ENCODE data around the gene CDK11B.
"Not testable (repeated sequence)": the region's sequence is repeated elsewhere in the genome, so short reads cannot be mapped to it uniquely, and the experiment has no call there.

The CDK11B gene

DNA sequence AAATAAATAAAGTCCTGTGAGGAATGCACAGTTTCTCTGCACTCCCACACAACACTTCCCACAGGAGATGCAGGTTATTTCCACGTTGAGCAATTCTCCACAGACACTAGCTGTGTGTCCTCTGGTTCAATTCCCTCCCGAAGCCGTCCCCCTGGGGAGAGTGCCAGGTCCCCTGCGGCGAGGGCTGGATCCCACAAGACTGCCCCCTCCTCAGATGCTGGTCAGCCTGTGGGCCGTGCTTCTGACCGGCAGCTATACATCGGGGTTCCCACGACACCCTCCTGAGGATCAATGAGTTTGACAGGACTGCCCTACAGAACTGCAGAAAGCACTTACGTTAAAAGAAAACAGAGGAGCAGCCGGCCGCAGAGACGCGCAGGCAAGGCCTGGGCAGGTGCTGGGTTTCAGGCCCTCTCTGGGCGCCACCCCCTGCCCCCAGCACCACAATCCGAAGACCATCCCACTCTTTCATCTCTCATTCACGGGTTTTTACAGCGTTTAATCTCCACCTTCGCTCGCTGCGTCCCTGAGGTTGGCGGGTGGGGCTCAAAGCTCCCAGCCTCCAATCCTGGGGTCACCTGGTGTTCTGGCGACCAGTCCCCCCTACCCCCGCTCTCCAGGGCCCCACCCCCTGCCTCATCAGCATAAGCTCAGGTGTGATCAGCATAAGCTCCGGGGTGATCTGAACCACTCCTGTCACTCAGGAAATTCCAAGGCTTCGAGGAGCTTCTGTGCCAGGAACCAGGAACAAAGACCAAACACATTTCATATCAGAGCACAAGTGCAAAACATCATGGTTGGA lies 24.5 kb upstream of the CDK11B start:
- peak; percentile 8 for DNase-seq (ENCODE audit: low read depth)

DNA sequence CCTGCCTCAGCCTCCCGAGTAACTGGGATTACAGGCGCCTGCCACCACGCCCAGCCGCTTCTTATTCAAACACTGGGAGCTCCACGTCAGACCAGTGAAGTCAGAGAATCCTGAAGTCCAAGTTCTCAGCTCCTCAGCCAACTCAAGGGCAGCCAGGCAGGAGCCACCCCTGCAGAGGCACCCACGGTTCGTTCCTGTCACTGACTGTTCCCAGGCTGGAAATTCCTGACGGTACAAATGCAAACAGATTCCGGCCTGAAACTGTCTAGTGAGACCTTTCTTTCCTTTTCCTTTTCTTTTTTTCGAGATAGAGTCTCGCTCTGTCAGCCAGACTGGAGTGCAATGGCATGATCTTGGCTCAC lies 22.1 kb upstream of the CDK11B start:
- peak; percentile 20 for DNase-seq (ENCODE audit: low read depth)

DNA sequence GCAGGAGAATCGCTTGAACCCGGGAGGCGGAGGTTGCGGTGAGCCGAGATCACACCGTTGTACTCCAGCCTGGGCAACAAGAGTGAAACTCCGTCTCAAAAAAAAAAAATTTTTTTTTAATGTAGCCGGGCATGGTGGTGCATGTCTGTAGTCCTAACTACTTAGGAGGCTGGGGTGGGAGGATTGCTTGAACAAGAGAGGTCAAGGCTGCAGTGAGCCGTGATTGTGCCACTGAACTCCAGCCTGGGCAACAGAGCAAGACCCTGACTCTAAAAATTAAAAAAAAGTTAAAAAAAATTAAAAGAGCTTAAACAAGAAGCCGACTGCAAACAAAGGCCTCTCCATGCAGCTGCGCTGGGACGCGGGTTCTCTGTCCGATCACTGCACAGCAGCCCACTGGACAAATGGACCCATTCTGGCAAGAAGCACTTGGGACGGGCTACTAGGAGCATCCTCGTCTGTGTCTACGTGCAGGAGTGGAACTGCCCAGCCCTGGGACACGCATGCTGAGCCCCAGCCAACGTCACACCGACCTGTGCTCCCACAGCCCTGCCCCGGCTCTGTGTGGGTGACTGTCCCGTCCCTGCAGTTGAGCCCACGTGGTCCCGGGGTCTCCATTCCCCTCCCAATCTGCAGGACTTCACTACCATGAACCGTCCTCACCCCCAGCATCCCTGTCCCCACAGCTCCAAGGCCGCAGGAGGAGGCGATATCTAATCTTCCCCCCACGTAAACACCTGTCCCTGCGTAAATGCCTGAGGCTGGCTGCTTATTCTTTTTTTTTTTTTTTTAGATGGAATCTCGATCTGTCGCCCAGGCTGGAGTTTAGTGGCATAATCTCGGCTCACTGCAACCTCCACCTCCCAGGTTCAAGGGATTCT lies 21.5 kb upstream of the CDK11B start:
- no peak for DNase-seq (ENCODE audit: low read depth)

DNA sequence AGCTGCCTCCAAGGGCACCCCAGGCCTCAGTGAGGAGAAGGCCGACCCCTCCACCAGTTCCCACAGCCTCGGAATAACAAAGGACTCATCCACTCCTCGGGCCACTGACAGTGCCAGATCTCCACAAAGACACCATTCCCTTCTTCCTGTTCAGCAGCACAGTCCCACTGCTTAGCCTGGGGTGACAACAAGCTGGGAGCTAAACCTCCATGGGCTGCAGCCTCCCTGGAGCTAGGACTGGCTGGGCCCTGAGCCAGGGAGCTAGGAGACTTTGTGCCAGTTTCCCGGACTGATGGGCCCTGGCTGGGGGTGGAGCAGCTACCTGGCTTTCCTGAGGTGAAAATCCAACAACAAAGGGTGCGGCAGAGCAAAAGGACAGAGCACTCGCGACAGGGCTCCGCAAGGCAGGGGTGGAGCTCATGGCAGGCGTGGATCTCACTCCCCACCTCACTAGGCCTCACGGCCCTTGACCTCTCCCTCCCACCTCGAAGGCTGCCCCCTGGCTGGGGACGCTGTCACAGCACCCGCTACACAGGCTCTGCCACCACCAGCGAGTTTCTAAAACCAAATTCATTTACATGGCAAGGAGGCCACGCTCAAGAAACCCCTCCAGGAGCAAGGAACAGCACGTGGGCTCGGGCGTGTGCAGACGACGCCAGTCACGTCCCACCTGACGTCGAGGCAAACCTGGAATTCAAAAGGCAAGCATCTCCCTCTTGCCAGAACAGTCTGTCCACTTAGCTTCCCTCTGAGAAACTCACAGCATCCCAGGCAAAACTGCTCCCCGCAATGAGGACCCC lies 20.0 kb upstream of the CDK11B start:
- no peak for DNase-seq (ENCODE audit: low read depth)

DNA sequence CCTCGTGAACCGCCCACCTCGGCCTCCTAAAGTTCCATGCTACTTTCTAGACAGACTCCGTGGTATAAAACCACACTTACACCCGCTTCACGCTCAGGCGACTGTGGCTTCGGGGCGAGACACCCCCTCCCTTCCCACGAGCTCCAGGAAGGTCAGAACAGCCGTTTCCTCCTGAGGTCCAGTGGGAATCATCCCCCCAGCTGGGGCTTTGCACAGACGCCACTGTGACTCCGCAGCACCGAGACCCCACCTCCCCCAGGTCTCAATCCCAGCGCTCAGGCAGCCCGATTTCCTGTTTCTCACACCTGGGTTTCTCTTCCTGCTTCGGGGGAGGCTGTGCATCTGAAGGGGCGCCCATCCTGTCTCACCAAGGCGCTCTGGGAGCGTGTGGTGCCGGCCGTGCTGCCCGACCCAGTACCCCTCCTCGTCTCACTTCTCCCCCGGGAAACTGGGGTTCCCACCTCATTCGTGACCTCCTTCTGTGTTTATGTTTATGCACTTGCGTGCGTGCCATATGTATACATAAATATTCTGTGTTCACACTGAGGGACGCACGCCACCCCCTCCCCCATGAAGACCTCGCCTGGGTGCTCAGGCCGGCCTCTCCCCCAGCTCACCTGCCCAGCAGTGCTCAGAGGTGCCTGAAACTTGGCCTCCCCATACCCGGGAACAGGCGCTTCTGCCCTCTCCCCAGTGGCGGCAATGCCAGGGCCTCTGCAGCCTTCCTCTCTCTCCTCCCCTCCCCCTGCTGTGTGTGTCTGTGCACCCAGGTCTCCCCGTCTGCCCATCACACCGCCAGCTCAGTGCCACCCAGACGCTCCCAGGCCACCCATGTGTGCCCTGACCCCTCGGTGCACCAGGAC lies 19.1 kb upstream of the CDK11B start:
- DNase-seq (ENCODE audit: low read depth): no peak

DNA sequence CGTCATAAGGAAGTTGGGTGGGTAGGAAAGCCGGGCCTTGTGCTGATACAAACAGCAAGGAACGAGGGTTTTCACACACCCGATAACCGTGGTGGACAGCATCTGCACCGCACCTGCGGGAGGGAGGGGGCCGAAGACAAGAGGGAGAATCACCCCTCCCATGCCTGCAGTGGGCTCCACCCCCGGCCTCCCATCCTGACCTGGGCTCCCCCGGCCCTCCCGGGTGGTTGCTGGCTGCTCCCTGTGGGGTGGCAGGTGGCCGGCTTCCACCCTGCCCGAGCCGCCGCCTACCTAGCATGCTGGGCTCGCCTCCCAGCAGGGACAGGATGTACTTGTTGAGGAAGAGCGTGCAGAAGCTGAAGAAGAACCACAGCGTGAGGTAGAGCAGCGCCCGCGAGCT lies 17.3 kb upstream of the CDK11B start:
- DNase-seq (ENCODE audit: low read depth): not testable (repeated sequence)

DNA sequence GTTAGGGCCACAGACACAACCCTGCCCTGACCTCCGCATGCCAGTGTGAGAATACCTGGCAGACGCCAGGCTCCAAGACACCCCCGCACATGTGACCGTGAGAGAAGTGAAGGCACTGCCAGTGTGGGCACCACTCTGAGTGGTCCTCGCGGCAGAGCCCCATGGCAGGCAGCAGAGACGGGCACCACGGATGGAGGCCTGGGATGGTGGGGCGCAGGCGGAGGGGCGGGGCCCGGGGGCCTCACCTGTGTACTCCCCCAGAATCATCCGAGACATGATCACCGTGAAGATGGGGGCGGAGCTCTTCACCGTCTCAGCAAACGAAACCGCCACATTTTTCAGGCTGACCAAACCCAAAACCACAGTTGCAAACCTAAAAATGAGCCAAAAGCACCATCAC lies 16.4 kb upstream of the CDK11B start:
- DNase-seq (ENCODE audit: low read depth): not testable (repeated sequence)

DNA sequence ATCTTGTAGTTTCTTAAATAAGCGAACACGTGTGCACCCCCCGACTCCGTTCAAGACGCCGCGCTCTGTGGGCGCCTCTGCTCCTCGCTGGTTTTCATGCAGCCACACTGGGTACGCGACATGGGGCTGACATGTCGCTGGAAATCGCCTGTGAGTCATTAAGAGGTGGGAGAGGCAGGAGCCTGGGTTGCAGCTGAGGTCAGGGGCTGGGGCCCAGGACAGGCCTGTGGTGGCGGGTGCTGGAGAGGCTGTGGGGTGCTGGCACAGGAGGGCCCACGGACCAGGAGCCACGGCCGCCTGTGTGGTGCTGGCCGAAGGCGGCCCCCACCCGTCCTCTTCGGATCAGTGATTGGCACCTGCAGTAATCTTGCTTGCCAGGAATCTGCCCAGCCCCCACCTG lies 16.0 kb upstream of the CDK11B start:
- not testable (repeated sequence) for DNase-seq (ENCODE audit: low read depth)

DNA sequence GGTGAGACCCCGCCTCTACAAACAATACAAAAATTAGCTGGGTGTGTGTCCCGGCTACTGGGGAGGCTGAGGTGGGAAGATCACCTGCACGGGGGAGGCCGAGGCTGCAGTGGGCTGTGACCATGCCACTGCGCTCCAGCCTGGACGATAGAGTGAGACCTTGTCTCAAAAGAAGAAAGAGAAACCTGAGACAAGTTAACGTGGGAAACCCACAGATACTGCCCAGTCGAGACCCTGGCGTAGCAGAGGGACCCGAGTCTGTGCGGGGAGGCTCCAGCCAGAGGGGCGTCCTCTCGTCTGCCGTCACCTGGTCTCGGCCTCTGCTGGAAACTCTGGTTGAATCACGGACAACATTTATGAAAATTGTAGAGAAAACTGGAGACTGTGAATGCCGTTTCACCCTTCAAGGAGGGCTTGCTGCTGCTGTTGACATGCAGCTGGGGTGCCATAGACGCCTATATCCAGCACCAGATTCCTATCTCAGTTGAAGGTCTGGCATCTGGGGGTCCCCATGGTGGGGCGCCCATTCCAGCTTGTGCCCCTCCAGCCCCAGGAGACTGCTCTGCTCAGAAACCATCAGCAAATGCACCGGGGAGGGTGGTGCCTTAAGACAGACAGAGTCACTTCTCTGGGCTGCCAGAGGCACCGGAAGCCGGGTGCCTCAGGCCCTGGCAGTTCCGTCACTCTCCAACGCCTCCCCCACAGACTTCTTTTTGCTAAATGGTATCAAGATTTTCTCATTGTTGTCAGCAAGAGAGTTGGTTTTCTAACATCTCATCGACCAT lies 13.6 kb upstream of the CDK11B start:
- DNase-seq (ENCODE audit: low read depth): no peak

DNA sequence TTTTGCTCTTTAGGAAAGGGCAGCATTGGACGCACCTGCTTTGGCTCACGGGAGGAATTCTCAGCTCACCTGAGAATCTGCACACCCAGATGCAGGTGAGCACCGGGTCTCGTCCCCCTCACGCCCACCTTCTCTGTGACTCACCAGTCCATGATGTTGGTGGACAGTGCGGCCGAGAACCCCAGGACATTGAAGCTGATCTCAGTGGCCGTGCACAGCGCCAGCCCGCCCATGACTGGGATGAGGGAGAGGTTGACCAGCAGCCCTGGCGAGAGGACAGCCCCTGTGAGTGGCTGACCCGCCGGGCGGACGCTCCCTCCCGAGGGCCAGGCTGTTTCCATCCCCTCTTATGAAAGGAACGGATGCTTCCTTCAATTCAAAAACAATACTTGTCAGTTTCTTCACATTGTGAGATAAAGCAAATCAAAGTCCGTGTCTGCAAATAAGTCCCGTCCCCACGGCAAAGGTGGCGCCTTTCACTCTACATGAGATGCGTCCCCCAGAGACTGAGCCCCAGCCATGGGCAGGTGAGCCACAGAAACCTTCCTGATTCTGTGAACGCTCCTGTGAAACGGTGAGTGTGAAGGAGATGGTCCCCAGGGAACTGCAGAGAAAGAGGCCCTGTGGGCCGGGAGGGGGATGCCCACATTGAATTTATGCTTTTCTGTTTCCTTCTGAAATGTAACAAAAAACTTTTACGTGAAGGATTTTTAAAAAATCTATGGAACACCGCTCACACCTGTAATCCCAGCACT lies 12.7 kb upstream of the CDK11B start:
- no peak for DNase-seq (ENCODE audit: low read depth)

DNA sequence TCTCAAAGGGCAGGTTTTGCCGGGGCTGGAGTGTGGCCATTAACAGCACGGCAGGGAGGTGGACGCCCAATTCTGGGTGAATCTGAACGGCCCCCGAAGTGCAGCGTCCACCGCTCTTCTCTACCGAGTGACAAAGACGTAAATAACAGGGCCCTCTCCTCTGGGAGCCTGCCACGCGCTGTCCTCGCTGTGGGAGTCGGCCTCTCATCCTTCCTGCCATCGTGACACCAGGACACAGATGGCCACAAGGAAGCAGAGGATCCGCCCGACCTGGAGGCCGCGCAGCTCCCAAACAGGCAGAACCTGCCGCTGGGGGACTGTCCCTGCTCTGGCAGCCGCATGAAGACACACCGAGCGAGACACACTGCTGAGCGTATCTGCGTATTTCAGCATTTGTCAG lies 12.1 kb upstream of the CDK11B start:
- no peak for DNase-seq (ENCODE audit: low read depth)

DNA sequence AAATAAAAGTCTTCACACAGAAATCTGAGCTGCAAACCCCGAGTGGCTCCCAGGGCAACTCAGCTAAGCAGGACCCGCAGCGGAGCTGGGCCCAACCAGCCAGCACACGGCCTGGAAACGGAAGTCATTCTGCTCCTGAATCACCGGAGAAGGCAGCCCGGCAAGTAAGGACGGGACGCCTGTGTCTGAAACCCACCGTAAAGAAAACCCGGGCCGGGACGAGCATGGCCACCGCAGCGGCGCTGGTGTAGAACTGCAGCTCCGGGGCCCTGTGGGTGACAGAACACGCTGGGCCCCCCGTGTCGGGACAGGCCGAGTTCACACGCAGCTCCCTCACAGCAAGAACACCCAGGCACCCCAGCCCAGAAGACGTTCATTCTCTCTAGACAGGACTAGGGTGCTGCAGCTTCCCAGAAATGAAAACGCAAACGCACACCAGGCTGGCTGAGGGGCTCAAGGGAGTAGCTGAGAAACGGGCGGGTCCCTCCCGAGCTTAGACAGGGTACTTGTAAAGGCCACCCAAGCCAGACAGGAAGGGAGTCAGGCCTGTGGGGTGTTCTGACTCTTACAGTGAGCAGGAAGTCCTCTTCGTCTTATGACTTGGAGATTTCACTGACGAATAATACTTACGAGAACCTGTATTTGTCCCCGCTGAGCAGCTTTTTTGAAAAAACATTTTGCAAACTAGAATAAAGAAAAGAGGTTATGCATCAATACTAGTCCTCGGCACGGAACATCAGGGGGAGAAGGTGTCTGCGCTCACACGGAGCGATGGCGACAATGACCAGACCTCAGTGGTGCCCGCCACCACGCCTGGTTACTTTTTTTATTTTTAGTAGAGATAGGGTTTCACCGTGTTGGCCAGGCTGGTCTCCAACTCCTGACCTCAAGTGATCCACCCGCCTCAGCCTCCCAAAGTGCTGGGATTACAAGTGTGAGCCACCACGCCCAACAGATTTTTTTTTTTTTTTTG lies 10.9 kb upstream of the CDK11B start:
- DNase-seq (ENCODE audit: low read depth): no peak

DNA sequence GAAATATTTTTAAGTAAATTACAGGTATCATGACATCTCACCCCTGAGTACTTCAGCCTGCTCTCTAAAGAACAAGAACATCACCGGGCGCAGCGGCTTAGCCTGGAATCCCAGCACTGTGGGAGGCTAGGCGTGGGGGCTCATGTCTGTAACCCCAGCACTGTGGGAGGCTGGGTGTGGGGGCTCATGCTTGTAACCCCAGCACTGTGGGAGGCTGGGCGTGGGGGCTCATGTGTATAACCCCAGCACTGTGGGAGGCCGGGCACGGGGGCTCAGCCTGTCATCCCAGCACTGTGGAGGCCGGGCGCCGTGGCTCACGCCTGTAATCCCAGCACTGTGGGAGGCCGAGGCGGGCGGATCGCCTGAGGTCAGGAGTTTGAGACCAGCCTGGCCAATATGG lies 7.7 kb upstream of the CDK11B start:
- no peak for DNase-seq (ENCODE audit: low read depth)

DNA sequence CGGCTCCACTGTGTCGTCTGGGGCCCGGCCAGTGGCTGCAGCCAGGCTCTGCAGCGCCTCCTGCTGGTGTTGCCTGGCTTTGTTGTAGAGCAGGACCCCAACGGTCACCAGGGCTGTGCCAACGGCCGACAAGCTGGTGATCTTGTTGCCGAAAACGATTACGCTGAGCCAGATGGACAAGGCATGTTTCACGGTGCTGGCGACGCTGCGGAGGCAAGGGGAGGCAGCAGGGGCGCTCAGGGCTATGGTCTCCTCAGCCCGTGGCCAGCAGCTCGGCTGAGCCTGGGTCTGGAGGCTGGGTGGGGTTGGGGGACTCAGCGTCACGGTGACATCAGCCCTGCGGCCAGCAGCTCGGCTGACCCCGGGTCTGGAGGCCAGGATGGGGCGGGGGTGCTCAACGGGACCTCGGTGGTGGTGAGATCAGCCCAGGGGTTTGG lies 7.0 kb upstream of the CDK11B start:
- no peak for DNase-seq (ENCODE audit: low read depth)

DNA sequence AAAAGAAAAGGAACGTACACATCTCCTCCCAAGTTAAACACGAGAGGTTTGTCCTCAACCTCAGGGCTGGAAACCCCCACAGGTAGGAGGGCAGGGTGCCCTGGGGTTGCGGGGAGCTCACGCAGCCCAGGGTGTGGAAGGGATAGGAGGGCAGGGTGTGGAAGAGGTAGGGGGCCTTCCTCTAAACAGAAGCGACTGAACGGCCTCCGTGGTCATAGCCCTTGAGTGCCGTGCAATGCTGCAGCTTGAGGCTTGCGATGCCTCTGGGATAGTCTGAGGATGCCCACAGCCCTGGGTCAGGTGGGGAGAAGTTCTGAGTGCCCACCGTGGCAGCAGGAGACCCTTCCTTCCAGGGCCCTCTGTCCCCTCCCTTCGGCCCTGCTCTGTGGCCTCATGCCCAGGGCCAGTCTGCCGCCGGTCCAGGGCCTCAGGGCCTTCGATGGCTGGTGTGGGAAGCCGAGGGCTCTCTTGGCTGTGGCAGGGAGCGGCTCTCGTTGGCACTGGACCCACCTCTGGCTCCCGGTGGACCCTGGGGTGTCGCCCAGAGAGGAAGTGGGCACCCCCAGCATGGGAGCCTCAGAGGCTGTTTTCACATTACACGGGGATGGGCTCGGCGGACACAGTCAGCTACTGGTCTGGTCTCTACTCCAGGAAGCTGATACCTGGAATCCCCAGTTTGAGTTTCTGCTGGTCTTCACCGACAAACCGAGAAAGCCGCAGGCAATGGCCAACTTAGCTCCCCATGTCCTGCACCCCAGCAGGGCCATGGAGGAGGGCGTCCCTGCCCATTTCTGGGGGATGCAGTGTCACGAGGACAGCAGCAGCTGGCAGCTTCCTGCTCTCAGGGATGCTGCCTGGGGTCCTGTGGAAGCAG lies 6.4 kb upstream of the CDK11B start:
- DNase-seq (ENCODE audit: low read depth): no peak

DNA sequence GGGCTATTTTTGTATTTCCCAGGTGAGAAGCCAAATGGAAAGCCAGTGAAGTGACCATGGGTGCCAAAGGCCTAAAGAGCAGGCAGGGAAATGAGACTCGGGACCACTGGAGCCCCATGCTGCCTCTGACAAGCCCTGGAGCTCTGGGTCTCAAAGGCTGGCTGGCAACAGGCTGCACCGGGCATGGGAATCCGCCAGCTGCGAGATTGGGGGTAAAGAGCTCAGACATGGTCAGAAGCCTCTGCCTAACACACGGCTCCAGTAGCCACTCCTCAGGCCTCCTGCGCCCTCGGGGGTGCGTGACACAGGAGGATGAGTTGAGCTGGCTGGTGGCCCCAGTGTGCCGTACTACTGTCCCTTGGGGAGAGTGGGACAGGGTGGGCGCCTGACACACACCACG lies 5.5 kb upstream of the CDK11B start:
- not testable (repeated sequence) for DNase-seq (ENCODE audit: low read depth)

DNA sequence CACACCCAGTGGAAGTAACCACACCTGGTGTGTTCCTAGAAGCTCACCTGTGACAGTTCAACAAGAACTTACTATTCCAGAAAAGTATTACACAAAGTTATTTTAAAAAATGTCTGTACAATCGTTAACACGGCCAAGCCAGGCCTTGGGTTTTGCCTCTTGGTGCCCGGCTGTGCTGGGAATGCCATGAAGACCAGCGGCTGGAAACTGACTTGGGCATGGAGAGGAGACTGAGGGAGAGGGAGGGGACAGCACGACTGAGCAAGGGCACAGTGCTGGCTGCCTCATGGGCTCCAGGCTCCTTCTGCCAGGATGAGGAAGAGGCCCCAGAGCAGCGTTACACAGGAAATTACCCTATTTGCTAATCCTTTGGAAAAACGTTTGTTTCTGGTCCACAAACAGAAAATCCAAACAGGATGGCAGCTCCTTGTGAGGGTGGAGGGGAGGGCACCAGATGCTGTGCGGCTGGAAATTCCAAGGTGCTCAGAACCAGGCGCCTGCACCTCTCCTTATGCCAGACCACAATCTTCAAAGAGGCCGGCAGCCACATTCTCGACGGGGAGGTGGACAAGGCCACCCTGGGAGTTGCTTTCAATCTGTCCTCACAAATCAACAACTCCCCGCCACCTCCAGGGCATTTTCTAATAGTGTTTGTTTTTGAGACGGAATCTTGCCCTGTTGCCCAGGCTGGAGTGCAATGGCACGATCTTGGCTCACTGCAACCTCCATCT lies 4.2 kb upstream of the CDK11B start:
- peak; percentile 33 for DNase-seq (ENCODE audit: low read depth)
